K562 (cell line): ENCODE data around the gene MAPT. TPM values are rescaled to one million over a fixed set of nuclear protein-coding genes. Genes with fewer than 3 reads are reported as not detected.

Source experiments
- ARID3A ChIP-seq: IDR thresholded peaks from 2 replicates; pipeline ENCODE4 v1.6.1; 2012; ENCODE audit warnings: low read depth, low read length, improper control_type of control experiment, borderline replicate concordance
- ARNT ChIP-seq, 2 experiments: fragments of 450-650 bp; IDR thresholded peaks; 2 replicates each; pipeline ENCODE4 v1.6.1; 2016; ENCODE audit warnings: mild to moderate bottlenecking in 1 of 2
- FOXP1 ChIP-seq: sonication (generic); formaldehyde crosslinking; IDR thresholded peaks from 2 replicates; pipeline ENCODE4 v1.8.0; 2022; ENCODE audit warnings: mild to moderate bottlenecking, missing genetic modification reagents
- GATAD2B ChIP-seq: fragments of 450-650 bp; IDR thresholded peaks from 2 replicates; pipeline ENCODE4 v1.6.1; 2017; ENCODE audit warnings: mild to moderate bottlenecking, borderline replicate concordance
- MAFG ChIP-seq: fragments of 450-650 bp; conservative IDR thresholded peaks from 2 replicates; pipeline ENCODE4 v1.6.1; 2016; ENCODE audit warnings: missing genetic modification characterization, missing compliant biosample characterization
- NFE2 ChIP-seq: IDR thresholded peaks from 2 replicates; pipeline ENCODE4 v1.6.1; 2014; ENCODE audit warnings: antibody characterized with exemption, low read depth
- ZBTB40 ChIP-seq, 2 experiments: fragments of 450-650 bp in 1 of 2; sonication (generic) in 1 of 2; formaldehyde crosslinking in 1 of 2; IDR thresholded peaks; 2 replicates each; pipeline versions ENCODE4 v1.7.1 to v1.9.0; 2016 to 2022; ENCODE audit warnings: inconsistent platforms in 1 of 2, mild to moderate bottlenecking in 1 of 2, missing genetic modification reagents in 1 of 2
- ZNF197 ChIP-seq: fragments of 200-800 bp; sonication (Bioruptor generic); IDR thresholded peaks from 2 replicates; pipeline ENCODE4 v1.6.1; 2016; ENCODE audit warnings: low read depth, missing genetic modification characterization, missing compliant biosample characterization
- ZNF436 ChIP-seq: fragments of 250-450, 450-650 bp; sonication (Bioruptor Pico); formaldehyde crosslinking; IDR thresholded peaks from 2 replicates; pipeline ENCODE4 v1.7.0; 2020; ENCODE audit warnings: mild to moderate bottlenecking
- polyA plus RNA-seq, 8 experiments: library from polyadenylated mRNA; depleted of rRNA in 4 of 8; stranded (reverse) in 5 of 8; unstranded in 3 of 8; fragments of >200 nt; fragmentation: Nextera tagmentation in 2 of 8; fragmentation: Illumina TruSeq in 1 of 8; extraction: Ambion mirVana in 2 of 8; extraction: Trizol in 1 of 8; gene quantifications; 2 replicates each; pipeline versions ENCODE4 v1.2.1 to v1.2.3, GENCODE V29; 2011 to 2014; ENCODE audit warnings: inconsistent platforms in 1 of 8, missing spikeins in 1 of 8
- total RNA-seq, 7 experiments: library from RNA; depleted of rRNA in 6 of 7; stranded (reverse); fragments of >200 nt in 6 of 7; fragmentation: Illumina TruSeq in 2 of 7; extraction: Trizol in 2 of 7; gene quantifications; 2 replicates each; pipeline versions ENCODE4 v1.2.1 to v1.2.3, GENCODE V29; 2011 to 2021; ENCODE audit warnings: low replicate concordance in 1 of 7

Gene MAPT
- total and polyA plus RNA-seq, 9 of the 15 experiments (the other 6 are each of a cell fraction or from before 2014, with no cell fraction given), result 0.04 to 1.1 (median 0.36) TPM

- TF ChIP-seq ARID3A (no peak), FOXP1 (CRISPR knock-in tag) (no peak), NFE2 (peak; percentile 35; the same call in 1 of the 2 replicates), MAFG (peak; percentile 25; the same call in 1 of the 2 replicates), ZBTB40 (IDR thresholded peaks at IDR 0.05) (peak; percentile 83), ZBTB40 (CRISPR knock-in tag; IDR thresholded peaks at IDR 0.05) (no peak), ARNT (IDR thresholded peaks at IDR 0.05) (no peak), ZNF436 (CRISPR knock-in tag) (no peak), GATAD2B (no peak), ZNF197 (CRISPR knock-in tag) (no peak)
- TF ChIP-seq, all 486 proteins: peak for 6
Measured at GRCh38 chr17:45870342-45870974, 23.9 kb upstream of the MAPT start (continued).
